Neural progenitor cell (in vitro differentiated cells): ENCODE results near the gene DNM2. TPM values are rescaled to one million over a fixed set of nuclear protein-coding genes. Genes with fewer than 3 reads are reported as not detected.

Experiments used
- DNase-seq: peaks from one replicate; pipeline ENCODE4 v3.0.0-alpha.2; 2016; ENCODE audit warnings: low spot score
- H2AFZ ChIP-seq: fragments of 200-600 bp; sonication (generic); replicated peaks from 2 replicates; pipeline ENCODE4 v1.6.1; 2016; ENCODE audit warnings: antibody characterized with exemption
- H3F3A ChIP-seq: fragments of 200-600 bp; sonication (generic); 2 replicates; pipeline ENCODE4 v1.6.1; 2016; ENCODE audit warnings: antibody characterized with exemption, low read depth
- H3K27ac ChIP-seq: fragments of 200-600 bp; sonication (generic); 2 replicates; pipeline ENCODE4 v1.5.1; 2016; ENCODE audit warnings: mild to moderate bottlenecking
- H3K27me3 ChIP-seq: fragments of 200-600 bp; sonication (generic); 2 replicates; pipeline ENCODE4 v1.6.1; 2016; ENCODE audit warnings: mild to moderate bottlenecking, moderate library complexity
- H3K36me3 ChIP-seq: fragments of 200-600 bp; sonication (generic); 2 replicates; pipeline ENCODE4 v1.5.1; 2016
- H3K4me1 ChIP-seq: fragments of 200-600 bp; sonication (generic); 2 replicates; pipeline ENCODE4 v1.6.1; 2016; ENCODE audit warnings: mixed run types
- H3K4me2 ChIP-seq: fragments of 200-600 bp; sonication (generic); 2 replicates; pipeline ENCODE4 v1.6.1; 2016
- H3K4me3 ChIP-seq: fragments of 200-600 bp; sonication (generic); 2 replicates; pipeline ENCODE4 v1.5.1; 2016
- H3K79me2 ChIP-seq: fragments of 200-600 bp; sonication (generic); 2 replicates; pipeline ENCODE4 v1.6.1; 2016; ENCODE audit warnings: low read depth
- H3K9ac ChIP-seq: fragments of 200-600 bp; sonication (generic); 2 replicates; pipeline ENCODE4 v1.6.1; 2016
- H3K9me3 ChIP-seq: fragments of 200-600 bp; sonication (generic); 2 replicates; pipeline ENCODE4 v1.5.1; 2016; ENCODE audit warnings: low read depth
- H4K20me1 ChIP-seq: fragments of 200-600 bp; sonication (generic); 2 replicates; pipeline ENCODE4 v1.6.1; 2016; ENCODE audit warnings: low read depth
- H3K27ac Mint-ChIP-seq: 3 replicates; pipeline ENCODE4 v1.8.0; 2021; ENCODE audit warnings: mixed read lengths
- H3K27me3 Mint-ChIP-seq: 2 replicates; pipeline ENCODE4 v1.8.0; 2022; ENCODE audit warnings: low read depth, mild to moderate bottlenecking, inconsistent platforms, moderate library complexity, mixed read lengths; ENCODE audit not compliant: insufficient read depth
- H3K36me3 Mint-ChIP-seq: 3 replicates; pipeline ENCODE4 v1.8.0; 2021; ENCODE audit warnings: mixed read lengths
- H3K4me1 Mint-ChIP-seq: 3 replicates; pipeline ENCODE4 v1.8.0; 2021; ENCODE audit warnings: mixed read lengths
- H3K4me3 Mint-ChIP-seq: 3 replicates; pipeline ENCODE4 v1.8.0; 2021; ENCODE audit warnings: mild to moderate bottlenecking, moderate library complexity, mixed read lengths
- H3K9me3 Mint-ChIP-seq: 3 replicates; pipeline ENCODE4 v1.8.0; 2020; ENCODE audit warnings: mixed read lengths
- CTCF ChIP-seq: fragments of 200-600 bp; sonication (generic); IDR thresholded peaks from 2 replicates; pipeline ENCODE4 v1.5.1; 2017; ENCODE audit warnings: antibody characterized with exemption, mild to moderate bottlenecking
- EZH2 ChIP-seq: fragments of 200-600 bp; sonication (generic); IDR thresholded peaks from 2 replicates; pipeline ENCODE4 v1.6.1; 2017; ENCODE audit warnings: antibody characterized with exemption, mild to moderate bottlenecking, moderate library complexity
- EZH2phosphoT487 ChIP-seq: fragments of 200-600 bp; sonication (generic); IDR thresholded peaks from 2 replicates; pipeline ENCODE4 v1.6.1; 2017; ENCODE audit warnings: antibody characterized with exemption
- total RNA-seq: library from RNA; depleted of rRNA; stranded (reverse); fragments of >200 nt; gene quantifications from 2 replicates; pipeline ENCODE4 v1.2.3, GENCODE V29; 2015; ENCODE audit warnings: low replicate concordance

Gene DNM2
- total RNA-seq, 1 donor from 2014 or later = 49.9 TPM

GRCh38 chr19:10717054-10717355, 874 bp upstream of the DNM2 start:
- Mint-ChIP-seq H3K4me3 (peak overlapping the region; percentile 96), H3K9me3 (no peaks in the 10 kb centered on the region), H3K4me1 (peaks cover 14% of the 10 kb centered on the region), H3K27ac (peak overlapping the region; percentile 78), H3K27me3 (peaks cover 2% of the 10 kb centered on the region), H3K36me3 (peaks cover 2% of the 10 kb centered on the region)
- Histone ChIP-seq H3F3A (peaks cover 11% of the 10 kb centered on the region), H4K20me1 (peaks cover 36% of the 10 kb centered on the region), H3K27me3 (no peaks in the 10 kb centered on the region), H3K9me3 (no peaks in the 10 kb centered on the region), H3K4me2 (peak overlapping the region; percentile 67), H3K27ac (no peak overlapping the region), H3K36me3 (no peaks in the 10 kb centered on the region), H3K4me1 (peaks cover 10% of the 10 kb centered on the region), H2AFZ (peak overlapping the region; percentile 91), H3K79me2 (peaks cover 40% of the 10 kb centered on the region), H3K9ac (no peak overlapping the region), H3K4me3 (peak overlapping the region; percentile 39)
- TF ChIP-seq EZH2phosphoT487 (no peak), EZH2 (no peak), CTCF (no peak)
- no peak for DNase-seq

DNA sequence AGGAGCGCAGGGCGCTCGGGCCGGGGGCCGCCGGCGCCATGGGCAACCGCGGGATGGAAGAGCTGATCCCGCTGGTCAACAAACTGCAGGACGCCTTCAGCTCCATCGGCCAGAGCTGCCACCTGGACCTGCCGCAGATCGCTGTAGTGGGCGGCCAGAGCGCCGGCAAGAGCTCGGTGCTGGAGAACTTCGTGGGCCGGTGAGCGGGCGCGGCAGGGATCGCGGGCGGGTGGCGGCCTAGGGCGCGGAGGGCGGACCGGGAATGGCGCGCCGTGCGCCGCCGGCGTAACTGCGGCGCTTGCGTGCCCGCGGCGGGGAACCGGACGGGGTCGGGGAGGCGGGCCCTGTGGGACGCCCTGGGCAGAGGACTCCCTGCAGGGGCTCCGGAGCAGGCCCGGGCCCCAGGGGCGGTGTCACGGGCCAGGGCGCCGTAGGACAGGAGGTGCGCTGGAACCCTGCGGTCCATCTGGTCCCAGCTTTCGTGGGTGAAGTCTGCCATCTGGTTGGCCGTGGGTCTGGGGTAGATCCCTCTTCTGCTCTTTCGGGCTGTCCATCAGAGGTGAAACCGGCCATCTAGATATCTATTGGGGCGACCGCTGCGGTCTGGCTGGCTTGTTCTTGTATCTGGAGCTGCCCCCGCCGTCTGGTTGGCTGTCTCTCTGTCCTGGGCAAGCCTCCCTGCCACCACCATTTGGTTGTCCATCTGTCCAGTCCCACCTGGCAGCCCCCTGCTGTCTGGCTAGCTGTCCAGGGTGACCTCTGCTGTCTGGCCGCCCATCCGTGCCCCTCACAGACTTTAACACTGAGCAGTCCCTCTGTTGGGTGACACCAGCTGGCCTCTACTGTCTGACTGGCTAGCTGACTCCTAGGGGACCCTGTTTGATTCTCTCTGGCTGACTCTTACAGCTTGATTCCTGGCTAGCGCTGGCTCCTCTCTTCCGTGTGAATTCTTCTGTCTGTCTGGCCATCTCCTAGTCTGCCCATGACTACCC, 622 bp downstream of the DNM2 start:
- peak overlapping the region; percentile 96 for H3K4me2 ChIP-seq
- H3K9ac ChIP-seq = peak overlapping the region; percentile 89
- H3K4me3 ChIP-seq = peak overlapping the region; percentile 98
- H2AFZ ChIP-seq = no peak overlapping the region
- no peaks in the 10 kb centered on the region for H3K27me3 ChIP-seq
- H3K4me1 ChIP-seq = peaks cover 10% of the 10 kb centered on the region
- H3K27ac Mint-ChIP-seq = peak overlapping the region; percentile 42
- peaks cover 2% of the 10 kb centered on the region for H3K36me3 Mint-ChIP-seq
- H3K36me3 ChIP-seq = no peaks in the 10 kb centered on the region
- no peaks in the 10 kb centered on the region for H3K9me3 Mint-ChIP-seq
- peaks cover 43% of the 10 kb centered on the region for H4K20me1 ChIP-seq
- peak; percentile 71 for DNase-seq
- peaks cover 14% of the 10 kb centered on the region for H3K4me1 Mint-ChIP-seq
- no peaks in the 10 kb centered on the region for H3K9me3 ChIP-seq
- peaks cover 55% of the 10 kb centered on the region for H3K79me2 ChIP-seq
- peak overlapping the region; percentile 74 for H3K27ac ChIP-seq
- H3K4me3 Mint-ChIP-seq = peak overlapping the region; percentile 96
- peaks cover 11% of the 10 kb centered on the region for H3F3A ChIP-seq
- H3K27me3 Mint-ChIP-seq = peaks cover 2% of the 10 kb centered on the region
- TF ChIP-seq EZH2 (no peak), EZH2phosphoT487 (no peak), CTCF (no peak)

DNA sequence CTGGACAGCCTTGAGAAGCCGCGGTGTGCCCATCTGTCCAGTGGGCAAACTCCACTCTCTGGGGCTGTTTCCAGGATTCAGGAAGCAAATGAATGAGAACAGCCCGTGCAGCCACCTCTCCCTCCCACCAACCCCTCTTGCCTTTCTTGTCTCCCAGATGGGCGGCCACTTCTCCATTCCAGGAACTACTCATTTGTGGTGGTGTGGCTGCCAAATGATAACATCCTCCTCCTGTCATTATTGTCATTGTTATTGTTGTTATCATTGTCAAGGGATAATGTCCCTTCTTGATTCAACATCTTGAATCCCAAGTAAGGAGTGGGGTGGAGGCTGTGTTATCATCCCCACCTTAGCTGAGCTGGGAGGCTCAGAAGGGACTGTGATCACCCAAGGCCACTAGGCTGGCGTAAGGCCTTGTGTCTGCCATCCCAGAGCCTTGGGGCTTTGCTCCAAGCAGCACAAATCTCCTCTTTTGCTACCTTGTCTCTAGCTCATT, 1.6 kb downstream of the DNM2 start:
- Mint-ChIP-seq H3K4me1 (peaks cover 14% of the 10 kb centered on the region), H3K36me3 (peaks cover 2% of the 10 kb centered on the region), H3K9me3 (no peaks in the 10 kb centered on the region), H3K4me3 (peak overlapping the region; percentile 96), H3K27me3 (peaks cover 2% of the 10 kb centered on the region), H3K27ac (no peak overlapping the region)
- DNase-seq = no peak
- H3K9ac ChIP-seq = peak overlapping the region; percentile 89
- no peaks in the 10 kb centered on the region for H3K9me3 ChIP-seq
- H3K27me3 ChIP-seq = no peaks in the 10 kb centered on the region
- peaks cover 10% of the 10 kb centered on the region for H3K4me1 ChIP-seq
- peaks cover 65% of the 10 kb centered on the region for H3K79me2 ChIP-seq
- TF ChIP-seq CTCF (no peak), EZH2 (no peak), EZH2phosphoT487 (no peak)
- H3K27ac ChIP-seq = no peak overlapping the region
- peaks cover 49% of the 10 kb centered on the region for H4K20me1 ChIP-seq
- H3F3A ChIP-seq = peaks cover 11% of the 10 kb centered on the region
- no peak overlapping the region for H2AFZ ChIP-seq
- H3K4me2 ChIP-seq = peak overlapping the region; percentile 96
- no peaks in the 10 kb centered on the region for H3K36me3 ChIP-seq
- H3K4me3 ChIP-seq = peak overlapping the region; percentile 98
